ENCODE results near the gene APPBP2.
"Not testable (repeated sequence)": the region's sequence is repeated elsewhere in the genome, so short reads cannot be mapped to it uniquely, and the experiment has no call there.

Gene APPBP2

DNA sequence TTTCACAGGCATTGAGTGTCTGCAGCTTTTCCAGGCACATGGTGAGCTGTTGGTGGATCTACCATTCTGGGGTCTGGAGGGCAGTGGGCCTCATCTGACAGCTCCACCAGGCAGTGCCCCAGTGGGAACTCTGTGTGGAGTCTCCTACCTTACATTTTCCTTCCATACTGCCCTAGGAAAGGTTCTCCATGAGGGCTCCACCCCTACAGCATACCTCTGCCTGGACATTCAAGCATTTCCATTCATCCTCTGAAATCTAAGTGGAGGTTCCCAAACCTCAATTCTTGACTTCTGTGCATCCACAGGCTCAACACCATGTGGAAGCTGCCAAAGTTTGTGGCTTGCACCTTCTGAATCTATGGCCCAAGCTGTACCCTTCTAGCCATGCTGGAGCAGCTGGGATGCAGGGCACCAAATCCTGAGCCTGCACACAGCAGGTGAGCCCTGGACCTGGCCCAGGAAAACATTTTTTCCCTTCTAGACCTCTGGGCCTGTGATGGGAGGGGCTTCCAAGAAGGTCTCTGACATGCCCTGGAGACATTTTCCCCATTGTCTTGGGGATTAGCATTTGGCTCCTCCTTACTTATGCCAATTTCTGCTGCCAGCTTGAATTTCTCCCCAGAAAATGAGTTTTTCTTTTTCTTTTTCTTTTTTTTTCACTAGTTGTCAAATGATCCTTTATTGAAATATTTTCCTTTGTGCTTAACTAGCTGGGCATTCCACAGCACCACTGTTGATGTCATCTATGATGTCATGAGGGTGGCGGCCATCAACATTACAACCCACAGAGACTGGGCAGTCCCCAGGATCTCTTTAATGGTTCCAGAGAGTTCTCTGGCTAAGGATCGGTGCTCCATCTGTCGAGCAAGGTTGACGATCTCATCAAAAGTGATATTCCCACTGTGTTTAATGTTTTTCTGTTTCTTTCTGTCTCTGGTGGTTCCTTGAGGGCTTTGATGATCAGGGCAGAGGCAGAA is 92.7 kb downstream of the APPBP2 start:
- not testable (repeated sequence) for DNase-seq (ENCODE audit: low spot score)

DNA sequence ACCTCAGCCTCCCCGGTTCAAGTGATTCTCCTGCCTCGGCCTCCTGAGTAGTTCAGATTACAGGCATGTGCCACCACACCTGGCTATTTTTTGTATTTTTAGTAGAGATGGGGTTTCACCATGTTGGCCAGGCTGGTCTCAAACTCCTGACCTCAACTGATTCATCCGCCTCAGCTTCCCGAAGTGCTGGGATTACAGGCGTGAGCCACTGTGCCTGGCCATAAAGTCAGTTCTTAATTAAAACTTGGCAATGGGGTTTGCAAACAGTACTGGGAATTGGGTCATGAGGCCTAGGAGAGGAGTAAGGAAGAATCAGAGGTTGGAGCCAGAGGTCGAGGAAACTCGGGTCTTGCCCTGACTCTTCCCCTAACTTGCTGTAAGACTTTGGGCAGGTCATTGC is 95.5 kb downstream of the APPBP2 start:
- DNase-seq (ENCODE audit: low spot score), result not testable (repeated sequence)

DNA sequence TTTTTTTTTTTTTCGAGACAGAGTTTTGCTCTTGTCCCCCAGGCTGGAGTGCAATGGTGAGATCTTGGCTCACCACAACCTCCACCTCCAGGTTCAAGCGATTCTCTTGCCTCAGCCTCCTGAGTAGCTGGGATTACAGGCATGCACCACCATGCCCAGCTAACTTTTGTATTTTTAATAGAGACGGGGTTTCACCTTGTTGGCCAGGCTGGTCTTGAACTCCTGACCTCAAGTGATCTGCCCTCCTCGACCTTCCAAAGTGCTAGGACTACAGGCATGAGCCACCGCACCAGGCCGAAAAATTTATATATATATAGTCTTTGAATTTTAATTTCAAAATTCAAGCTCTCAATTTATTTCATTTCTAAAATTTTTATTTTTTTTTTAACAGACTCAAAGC is 97.6 kb downstream of the APPBP2 start:
- not testable (repeated sequence) for DNase-seq (ENCODE audit: low spot score)

DNA sequence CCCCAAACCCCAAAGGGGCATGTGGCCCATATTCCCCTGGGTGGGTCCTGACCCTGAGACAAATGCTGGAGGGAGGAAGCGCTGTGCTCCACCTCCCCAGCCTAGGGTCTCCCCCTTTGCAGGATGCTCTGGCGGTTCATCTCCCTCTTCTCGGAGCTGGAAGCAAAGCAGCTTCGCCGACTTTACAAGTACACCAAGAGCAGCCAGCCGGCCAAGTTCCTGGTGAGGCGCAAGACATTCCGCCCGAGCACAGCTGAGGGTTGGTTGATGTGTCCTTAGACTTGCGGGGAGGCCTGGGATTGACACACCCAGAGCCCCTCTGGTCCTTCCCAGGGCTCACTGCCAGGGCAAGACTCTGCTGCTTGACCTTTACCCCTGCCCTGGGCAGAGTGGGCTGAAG is 99.4 kb downstream of the APPBP2 start:
- DNase-seq (ENCODE audit: low spot score), result no peak

DNA sequence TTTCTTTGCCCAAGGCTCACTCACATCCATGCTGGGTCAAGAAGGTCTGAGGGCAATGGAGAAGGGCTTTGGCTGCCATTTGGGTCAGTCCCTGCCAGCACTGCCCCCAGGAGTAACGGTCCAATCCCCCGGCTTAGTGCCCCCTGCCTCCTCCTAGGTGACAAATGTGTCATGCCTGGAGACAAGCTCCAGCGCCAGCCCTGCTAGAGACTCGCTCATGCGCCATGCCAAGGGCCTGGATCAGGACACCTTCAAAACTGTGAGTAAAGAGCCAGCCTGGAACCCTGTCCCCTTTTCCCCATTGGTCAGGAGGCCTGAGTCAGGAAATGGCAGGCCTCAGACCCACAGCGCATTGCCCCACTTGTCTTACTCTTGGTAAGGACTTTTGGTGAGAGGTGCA is 100.4 kb downstream of the APPBP2 start:
- no peak for DNase-seq (ENCODE audit: low spot score)

DNA sequence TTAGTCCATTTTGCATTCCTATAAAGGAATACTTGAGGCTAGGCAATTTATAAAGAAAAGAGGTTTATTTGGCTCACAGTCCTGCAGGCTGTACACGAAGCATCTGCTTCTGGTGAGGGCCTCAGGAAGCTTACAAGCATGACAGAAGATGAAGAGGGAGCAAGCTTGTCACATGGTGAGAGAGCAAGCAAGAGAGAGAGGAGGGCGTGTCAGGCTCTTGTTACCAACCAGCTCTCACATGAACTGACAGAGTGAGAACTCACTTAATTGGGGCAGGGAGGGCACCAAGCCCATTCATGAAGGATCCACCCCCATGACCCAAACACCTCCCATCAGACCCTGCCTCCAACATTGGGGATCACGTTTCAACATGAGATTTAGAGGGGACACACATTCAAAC is 102.2 kb downstream of the APPBP2 start:
- no peak for DNase-seq (ENCODE audit: low spot score)

DNA sequence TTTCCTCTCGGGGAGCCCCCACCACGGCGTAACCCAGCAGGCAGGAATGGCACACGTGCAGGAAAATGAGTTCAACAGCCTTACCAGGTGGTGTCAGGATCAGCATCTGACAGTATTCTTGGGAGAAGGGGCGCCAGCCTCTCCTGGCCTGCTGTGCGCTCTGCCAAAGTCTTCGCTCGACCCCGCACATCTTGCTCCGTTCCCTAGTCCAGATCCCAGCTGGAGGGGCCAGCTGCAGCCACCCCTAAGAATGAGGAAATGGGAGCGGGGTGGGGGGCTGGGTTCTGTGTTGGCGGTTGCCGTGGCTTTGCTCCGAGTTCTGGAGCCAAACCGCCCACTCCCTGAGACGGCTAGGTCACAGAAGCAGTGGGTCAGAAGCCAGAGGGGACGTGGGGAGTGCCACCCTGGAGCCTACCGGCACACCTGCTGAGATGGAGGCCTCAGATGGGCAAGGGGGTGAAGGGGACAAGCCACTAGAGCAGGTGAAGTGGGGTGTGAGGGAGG is 103.8 kb downstream of the APPBP2 start, which contains the start of gene CHCT1:
Gene CHCT1 (plus strand): TSS at position 328 of the 504 bp plus-strand sequence. CDS start 104 bp downstream, at position 432.
- DNase-seq (ENCODE audit: low spot score), result no peak

DNA sequence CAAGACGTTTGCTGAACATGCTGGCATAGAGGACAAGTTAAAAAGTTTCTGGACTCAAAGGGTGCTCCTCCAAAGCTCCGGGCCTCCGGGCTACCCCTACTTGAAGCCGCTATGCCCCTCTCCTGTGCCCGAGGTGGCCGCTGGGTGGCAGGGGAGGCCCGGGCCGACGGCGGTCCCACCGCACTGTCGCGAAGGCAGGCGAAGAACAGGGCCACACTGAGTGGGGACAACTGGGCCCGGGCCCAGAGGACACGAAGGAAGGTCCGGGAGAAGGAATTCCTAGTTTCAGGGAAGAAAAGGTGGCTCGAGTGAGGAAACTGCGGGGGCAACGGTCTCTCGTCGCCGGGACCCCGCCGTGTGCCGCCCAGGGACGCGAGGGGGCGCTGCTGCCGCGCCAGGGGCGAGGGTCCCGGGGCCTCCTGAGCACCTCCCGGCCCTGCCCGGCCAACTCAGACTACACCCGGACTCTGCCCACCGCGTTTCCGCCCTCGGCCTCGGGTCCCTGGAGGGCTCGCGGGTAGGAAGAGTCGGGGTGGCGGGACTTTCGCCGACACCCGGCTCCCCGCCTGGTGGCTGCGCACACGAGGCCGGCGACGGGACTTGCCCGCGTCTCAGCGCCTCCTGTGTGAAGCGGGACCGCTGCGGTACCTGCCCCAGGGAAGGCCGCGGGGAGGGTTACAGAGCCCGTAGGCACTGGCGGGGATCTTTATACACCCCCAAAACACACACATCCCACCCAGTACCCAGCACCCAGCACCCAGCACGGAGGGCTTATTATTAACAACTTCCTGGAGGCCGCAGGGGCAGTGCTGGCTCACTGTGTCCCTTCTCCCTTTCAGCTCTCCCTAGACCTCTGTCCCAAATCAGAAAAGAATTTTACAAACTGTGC is 104.5 kb downstream of the APPBP2 start:
- peak; percentile 78 for DNase-seq (ENCODE audit: low spot score)

DNA sequence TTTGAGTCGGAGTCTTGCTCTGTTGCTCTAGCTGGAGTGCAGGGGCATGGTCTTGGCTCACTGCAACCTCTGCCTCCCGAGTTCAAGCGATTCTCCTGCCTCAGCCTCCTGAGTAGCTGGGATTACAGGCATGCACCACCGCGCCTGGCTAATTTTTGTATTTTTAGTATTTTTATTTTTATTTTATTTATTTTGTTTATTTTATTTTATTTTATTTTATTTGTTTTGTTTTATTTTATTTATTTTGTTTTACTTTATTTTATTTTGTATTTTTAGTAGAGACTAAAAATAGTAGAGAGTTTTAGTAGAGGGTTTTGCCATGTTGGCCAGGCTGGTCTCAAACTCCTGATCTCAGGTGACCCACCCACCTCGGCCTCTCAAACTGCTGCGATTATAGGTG is 106.2 kb downstream of the APPBP2 start:
- DNase-seq (ENCODE audit: low spot score), result not testable (repeated sequence)

DNA sequence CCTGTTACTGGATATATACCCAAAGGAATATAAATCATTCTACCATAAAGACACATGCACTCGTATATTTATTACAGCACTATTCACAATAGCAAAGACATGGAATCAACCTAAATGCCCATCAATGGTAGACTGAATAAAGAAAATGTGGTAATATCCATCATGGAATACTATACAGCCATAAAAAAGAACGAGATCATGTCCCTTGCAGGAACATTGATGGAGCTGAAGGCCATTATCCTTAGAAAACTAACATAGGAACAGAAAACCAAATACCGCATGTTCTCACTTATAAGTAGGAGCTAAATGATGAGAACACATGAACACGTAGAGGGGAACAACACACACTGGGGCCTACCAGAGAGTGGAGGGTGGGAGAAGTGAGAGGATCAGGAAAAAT is 107.0 kb downstream of the APPBP2 start:
- DNase-seq (ENCODE audit: low spot score), result not testable (repeated sequence)

DNA sequence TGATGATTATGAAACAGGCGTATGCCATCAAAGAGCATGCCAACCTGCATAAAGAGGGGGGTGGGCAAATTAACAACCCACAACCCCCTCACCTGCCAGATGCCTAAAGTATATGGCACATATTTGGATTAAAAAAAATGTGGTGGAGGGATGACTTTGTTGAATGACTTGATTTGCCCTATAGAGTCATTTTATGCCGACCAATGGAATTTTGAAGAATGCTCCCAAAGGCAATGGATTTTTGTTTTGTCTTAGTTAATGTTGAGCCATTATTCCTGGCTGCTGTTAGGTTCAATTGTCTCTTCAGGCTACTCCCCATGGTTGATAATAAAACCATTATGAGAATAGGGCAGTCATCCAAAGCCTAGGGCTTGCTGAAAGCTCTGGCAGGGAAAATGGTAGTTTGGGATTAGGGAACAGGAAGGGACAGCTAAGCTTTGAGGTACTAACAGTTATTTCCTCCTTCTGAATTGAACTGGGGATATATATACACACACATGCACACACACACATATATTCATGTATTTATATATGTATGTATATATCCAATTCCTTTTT is 109.6 kb downstream of the APPBP2 start:
- no peak for DNase-seq (ENCODE audit: low spot score)

DNA sequence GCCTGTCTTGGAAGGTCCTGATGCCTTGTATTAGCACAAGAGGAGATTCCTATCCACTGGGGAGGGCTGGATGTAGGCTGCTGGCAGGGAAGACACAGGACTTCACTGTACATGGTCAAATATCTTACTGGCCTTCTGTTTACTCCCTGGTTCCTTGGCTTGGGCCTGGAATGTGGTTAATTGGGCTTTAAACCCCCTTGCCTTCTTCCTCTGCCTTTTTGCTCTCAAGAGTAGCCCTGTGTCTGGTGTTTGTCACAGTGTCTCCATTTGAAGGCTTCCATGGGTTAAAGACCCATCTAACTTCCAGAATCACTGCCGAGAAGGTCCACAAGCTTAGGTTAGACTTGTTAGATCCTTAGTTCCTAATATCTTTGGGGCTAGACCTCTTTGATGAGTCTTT is 110.9 kb downstream of the APPBP2 start:
- DNase-seq (ENCODE audit: low spot score), result no peak

DNA sequence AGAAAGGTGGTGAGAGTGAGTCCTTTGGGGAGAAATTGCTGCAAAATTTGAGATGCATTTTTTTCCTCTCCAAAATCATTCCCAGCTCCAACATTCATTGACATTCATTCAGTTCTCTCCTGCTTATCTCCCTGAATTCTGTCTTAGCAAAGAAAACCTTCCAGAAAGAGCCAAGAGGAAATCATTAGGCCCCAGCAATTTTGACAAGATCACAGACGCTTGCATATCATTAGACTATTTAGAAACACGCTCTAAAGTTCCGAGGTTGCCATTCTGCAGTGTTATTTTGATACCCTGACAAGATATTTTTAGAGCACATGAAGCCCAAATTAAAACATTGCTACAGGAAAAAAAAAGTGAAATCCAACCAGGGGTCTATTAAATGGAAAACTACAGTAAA is 113.3 kb downstream of the APPBP2 start:
- no peak for DNase-seq (ENCODE audit: low spot score)

DNA sequence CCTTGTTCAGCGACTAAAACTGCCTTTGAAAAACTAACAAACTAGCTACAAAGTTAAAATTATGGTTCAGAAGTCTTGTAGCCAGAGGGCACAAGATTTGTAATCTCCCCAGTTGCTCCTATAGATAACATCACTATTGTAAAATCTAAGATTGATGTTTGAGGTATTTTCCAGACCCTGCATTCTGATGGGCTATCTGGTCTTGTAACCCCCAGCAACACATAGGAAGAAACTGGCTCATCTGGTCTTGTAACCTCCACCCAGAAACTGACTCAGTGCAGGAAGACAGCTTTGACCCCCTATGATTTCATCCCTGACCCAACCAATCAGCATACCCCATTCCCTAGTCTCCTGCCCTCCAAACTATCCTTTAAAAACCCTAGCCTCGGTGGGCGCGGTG is 116.0 kb downstream of the APPBP2 start:
- DNase-seq (ENCODE audit: low spot score), result no peak

DNA sequence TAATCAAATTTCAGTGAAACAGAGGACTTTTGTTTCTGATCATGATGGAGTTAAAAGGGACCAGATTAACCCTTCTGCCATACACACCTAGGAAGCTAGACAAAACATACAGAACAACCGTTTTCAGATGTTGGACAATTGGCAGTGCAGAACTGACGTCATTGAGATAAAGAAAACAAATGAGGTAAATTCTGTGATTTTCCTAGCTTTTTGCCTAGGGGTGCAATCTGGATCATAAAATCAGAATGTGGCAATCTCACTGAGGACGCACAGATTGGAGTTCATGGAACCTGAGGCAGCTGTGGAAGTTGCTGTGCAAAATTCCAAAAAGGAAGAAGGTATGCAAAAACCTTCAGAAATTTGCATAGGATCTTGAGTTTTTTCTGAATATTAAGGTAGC is 119.2 kb downstream of the APPBP2 start:
- DNase-seq (ENCODE audit: low spot score), result no peak

DNA sequence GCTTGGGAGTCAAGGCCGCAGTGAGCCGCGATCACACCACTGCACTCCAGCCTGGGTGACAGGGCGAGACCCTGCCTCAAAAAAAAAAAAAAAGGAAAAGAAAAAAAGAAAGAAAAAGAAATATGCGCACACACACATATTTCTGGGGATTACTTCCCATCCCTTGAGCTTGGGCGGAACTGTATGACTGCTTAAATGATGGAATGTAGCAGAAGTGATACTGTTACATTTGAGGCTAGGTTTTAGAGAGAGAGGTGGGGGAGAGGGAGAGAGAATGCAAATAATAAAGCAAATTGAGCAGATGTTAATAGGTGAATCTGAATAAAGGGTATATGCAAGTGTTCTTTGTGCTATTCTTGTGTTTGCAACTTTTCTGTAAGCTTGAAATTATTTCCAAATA is 122.1 kb downstream of the APPBP2 start:
- DNase-seq (ENCODE audit: low spot score), result no peak

DNA sequence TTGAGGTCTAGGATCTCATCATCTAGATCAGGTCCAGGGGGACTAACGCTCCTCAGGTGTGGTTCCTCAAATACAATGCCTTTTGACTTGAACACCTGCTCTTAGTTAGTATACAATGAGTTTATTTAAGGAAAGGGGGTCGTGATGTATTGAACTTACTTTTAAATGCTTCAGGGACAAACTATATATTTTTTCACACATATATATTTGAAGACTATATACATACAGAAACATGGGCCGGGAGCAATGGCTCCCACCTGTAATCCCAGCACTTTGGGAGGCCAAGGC is 122.6 kb downstream of the APPBP2 start:
- DNase-seq (ENCODE audit: low spot score), result no peak

DNA sequence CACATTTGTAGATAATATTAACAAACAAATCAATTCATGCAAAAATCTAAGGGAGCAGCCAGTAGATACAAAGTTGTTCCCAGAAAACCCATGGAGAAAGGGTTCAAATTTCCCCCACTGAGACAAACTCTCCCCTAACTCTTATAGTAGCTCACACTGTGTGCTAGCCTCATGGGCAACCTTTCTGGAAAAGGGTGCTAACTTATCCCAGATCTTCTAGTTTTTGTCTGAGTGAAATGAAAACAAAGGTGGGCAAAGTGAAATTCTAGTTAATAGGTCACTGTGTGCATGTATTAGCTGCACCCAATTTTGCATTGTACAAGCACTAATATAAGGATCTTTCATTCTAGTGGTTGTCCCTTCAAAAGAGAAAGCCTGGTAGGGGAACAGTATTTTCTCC is 124.2 kb downstream of the APPBP2 start:
- DNase-seq (ENCODE audit: low spot score), result no peak

DNA sequence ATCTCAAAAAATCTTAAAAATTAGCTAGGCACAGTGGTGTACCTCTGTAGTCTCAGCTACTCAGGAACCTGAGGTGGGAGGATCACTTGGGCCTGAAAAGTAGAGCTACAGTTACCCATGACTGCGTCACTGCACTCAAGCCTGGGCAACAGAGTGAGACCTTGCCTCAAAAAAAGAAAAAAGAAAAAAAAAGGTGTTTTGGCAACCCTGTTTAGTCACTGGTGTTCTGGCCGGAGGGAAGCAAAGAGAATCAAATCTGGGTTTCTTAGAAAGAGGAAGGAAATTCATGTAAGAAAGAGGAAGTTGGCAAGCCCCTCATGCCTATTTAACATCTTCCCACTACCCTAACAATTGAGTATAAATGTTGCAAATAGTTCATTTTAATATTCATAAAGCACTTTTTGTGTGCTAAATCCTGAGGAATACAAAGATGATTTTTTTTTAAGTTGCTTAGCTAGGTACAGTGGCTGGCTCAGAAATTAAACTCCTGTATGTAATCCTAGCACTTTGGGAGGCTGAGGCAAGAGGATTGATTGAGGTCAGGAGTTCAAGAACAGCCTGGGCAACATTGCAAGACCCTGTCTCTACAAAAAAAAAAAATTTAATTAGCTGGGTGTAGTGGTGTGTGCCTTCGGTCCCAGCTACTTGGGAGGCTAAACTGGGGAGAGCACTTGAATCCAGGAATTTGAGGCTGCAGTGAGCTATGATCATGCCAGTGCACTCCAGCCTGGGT is 127.6 kb downstream of the APPBP2 start:
- DNase-seq (ENCODE audit: low spot score), result no peak

DNA sequence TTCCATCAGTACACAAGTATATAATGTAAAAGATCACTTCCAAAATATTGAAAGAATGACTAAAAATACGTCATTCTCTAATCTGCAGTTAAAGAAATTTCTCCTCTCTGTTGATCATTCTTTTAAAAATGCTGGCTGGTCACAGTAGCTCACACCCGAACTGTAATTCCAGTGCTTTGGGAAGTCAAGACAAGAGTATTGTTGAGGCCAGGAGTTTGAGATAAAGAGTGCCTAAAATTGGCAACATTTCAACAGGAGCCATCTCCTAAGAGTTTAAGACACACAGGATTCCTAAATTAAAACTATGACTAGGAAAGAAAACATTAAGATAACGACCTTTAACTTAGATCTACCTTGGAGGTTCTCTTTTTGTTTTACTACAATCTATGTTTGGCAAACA is 129.6 kb downstream of the APPBP2 start:
- DNase-seq (ENCODE audit: low spot score), result no peak

DNA sequence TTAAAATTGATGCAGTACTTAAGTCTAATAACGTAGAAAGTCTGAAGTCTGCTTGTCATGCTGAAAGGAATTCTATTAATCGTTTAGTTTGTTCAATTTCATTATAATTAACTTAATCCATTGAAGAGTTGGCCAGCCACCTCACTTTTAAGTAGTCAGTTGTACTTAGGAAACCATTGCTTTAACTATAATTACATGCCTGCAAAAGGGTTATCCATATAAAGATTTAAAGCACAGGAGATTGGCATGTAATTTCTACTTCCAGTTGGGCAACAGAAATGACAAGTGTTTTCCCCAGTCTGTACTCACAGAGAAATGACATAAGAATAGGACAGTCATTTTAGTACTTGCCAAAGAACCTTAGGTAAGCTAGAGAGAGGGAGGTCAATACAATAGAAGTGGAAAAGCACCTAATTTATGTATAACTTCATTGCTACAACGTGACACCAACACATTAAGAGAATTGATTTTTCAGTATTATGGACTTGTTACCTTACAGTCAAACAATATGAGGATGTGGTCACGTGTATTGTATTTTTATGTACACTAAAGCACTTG is 130.5 kb downstream of the APPBP2 start:
- no peak for DNase-seq (ENCODE audit: low spot score)
